Osteocyte (in vitro differentiated cells): ENCODE measurements around the gene UGT1A5. TPM values are rescaled to one million over a fixed set of nuclear protein-coding genes. Genes with fewer than 3 reads are reported as not detected.

Source experiments
- DNase-seq: peaks from one replicate; pipeline ENCODE4 v3.0.0; 2021; ENCODE audit warnings: mixed read lengths; ENCODE audit not compliant: unreplicated experiment; ENCODE audit errors: extremely low spot score
- H3K27ac Mint-ChIP-seq: one replicate; pipeline ENCODE4 v1.8.0; 2021; ENCODE audit warnings: mild to moderate bottlenecking, mixed read lengths; ENCODE audit not compliant: unreplicated experiment
- H3K27me3 Mint-ChIP-seq: one replicate; pipeline ENCODE4 v1.8.0; 2021; ENCODE audit warnings: mixed read lengths; ENCODE audit not compliant: unreplicated experiment
- H3K36me3 Mint-ChIP-seq: one replicate; pipeline ENCODE4 v1.8.0; 2021; ENCODE audit warnings: mixed read lengths; ENCODE audit not compliant: unreplicated experiment
- H3K4me1 Mint-ChIP-seq: one replicate; pipeline ENCODE4 v1.8.0; 2021; ENCODE audit warnings: mixed read lengths; ENCODE audit not compliant: unreplicated experiment
- H3K4me3 Mint-ChIP-seq: one replicate; pipeline ENCODE4 v1.8.0; 2021; ENCODE audit warnings: mild to moderate bottlenecking, moderate library complexity, mixed read lengths; ENCODE audit not compliant: unreplicated experiment
- H3K9me3 Mint-ChIP-seq: one replicate; pipeline ENCODE4 v1.8.0; 2021; ENCODE audit warnings: mixed read lengths; ENCODE audit not compliant: unreplicated experiment
- long read RNA-seq: library from polyadenylated mRNA; unstranded; transcript quantifications from one replicate; pipeline ENCODE4 v2.0.0, GENCODE V29; 2021
- total RNA-seq: library from RNA; stranded (reverse); gene quantifications from 2 replicates; pipeline ENCODE4 v1.2.1, GENCODE V29; 2021
- TF ChIP-seq, protein P1 (sequence below): fragments of 200-600 bp; sonication (generic); IDR thresholded peaks from 2 replicates; pipeline ENCODE4 v1.5.0; 2021; ENCODE audit warnings: antibody characterized with exemption, mild to moderate bottlenecking, moderate library complexity

UGT1A5 gene
- not detected in 2 replicates for total RNA-seq
- long read RNA-seq: 0 reads

DNA sequence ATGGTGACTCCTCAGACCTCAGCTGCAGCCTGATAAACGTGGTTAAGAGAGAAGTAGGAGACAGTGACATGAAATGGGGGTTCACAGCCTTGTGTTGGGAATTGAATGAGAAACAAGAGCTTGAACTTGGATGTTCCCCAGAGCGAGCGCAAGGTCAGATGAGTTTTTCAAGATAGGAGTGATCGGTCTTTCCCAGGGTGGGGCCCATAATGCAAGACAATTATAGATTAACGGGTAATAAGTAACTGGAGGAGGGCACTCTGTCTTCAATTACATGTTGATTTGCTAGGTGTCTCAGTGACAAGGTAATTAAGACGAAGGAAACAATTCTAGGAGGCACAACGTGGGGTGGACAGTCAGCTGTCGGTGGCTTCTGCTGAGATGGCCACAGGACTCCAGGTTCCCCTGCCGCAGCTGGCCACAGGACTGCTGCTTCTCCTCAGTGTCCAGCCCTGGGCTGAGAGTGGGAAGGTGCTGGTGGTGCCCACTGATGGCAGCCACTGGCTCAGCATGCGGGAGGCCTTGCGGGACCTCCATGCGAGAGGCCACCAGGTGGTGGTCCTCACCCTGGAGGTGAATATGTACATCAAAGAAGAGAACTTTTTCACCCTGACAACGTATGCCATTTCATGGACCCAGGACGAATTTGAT lies at the start of gene UGT1A5:
Gene UGT1A5 (plus strand): TSS at position 297 of the 651 bp plus-strand sequence. CDS start 85 bp downstream, at position 382.
- peaks cover 13% of the 10 kb centered on the region for H3K4me1 Mint-ChIP-seq
- no peak for DNase-seq
- no peak within 1 kb of the TSS for H3K27ac Mint-ChIP-seq
- H3K36me3 Mint-ChIP-seq: no peaks in the 10 kb centered on the region
- TF ChIP-seq, protein P1, sequence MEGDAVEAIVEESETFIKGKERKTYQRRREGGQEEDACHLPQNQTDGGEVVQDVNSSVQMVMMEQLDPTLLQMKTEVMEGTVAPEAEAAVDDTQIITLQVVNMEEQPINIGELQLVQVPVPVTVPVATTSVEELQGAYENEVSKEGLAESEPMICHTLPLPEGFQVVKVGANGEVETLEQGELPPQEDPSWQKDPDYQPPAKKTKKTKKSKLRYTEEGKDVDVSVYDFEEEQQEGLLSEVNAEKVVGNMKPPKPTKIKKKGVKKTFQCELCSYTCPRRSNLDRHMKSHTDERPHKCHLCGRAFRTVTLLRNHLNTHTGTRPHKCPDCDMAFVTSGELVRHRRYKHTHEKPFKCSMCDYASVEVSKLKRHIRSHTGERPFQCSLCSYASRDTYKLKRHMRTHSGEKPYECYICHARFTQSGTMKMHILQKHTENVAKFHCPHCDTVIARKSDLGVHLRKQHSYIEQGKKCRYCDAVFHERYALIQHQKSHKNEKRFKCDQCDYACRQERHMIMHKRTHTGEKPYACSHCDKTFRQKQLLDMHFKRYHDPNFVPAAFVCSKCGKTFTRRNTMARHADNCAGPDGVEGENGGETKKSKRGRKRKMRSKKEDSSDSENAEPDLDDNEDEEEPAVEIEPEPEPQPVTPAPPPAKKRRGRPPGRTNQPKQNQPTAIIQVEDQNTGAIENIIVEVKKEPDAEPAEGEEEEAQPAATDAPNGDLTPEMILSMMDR: no peak
- H3K27me3 Mint-ChIP-seq: peaks cover 7% of the 10 kb centered on the region
- H3K9me3 Mint-ChIP-seq: no peaks in the 10 kb centered on the region
- no peak within 1 kb of the TSS for H3K4me3 Mint-ChIP-seq

DNA sequence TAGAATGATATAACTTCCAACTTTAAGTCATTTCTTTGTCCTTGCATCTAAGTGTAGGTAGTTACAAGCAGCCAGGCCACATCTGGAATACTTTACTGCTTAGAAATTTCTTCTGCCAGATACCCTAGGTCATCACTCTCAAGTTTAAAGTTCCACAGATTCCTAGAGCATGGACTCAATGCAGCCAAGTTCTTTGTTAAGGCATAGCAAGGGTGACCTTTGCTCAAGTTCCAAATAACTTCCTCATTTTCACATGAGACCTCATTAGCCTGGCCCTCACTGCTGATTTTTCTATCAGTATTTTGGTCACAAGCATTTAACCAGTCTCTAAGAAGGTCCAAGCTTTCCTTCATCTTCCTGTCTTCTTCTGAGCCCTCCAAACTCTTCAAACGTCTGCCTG lies 48.8 kb upstream of the UGT1A5 start:
- Mint-ChIP-seq H3K4me3 (no peak overlapping the region), H3K4me1 (no peaks in the 10 kb centered on the region), H3K27me3 (peaks cover 42% of the 10 kb centered on the region), H3K9me3 (no peaks in the 10 kb centered on the region), H3K36me3 (no peaks in the 10 kb centered on the region), H3K27ac (no peak overlapping the region)
- TF ChIP-seq, protein P1: no peak
- no peak for DNase-seq

DNA sequence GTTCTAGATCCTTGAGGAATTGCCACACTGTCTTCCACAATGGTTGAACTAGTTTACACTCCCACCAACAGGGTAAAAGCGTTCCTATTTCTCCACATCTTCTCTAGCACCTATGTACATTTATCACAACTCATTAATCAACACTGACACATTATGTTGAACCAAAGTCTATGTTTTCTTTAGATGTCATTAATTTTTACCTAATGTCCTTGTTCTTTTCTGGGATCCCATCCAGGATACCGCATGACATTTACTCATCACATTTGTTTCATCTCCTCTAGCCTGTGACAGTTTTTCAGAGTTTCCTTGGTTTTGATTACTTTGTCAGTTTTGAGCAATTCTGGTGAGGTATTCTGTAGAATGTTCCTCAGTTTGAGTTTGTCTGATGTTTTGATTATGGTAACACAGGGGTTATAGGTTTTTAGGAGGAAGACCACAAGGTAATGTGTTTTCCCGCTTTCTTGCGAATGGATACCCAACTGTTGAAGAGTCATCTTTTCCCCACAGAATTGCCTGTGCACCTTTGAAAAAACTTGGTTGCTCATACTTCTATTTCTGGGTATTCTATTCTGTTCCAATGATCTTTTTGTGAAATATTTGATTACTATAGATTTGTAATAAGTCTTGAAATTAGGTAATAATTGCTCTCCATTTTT lies 44.0 kb upstream of the UGT1A5 start:
- no peak overlapping the region for H3K27ac Mint-ChIP-seq
- DNase-seq: no peak
- TF ChIP-seq, protein P1: no peak

DNA sequence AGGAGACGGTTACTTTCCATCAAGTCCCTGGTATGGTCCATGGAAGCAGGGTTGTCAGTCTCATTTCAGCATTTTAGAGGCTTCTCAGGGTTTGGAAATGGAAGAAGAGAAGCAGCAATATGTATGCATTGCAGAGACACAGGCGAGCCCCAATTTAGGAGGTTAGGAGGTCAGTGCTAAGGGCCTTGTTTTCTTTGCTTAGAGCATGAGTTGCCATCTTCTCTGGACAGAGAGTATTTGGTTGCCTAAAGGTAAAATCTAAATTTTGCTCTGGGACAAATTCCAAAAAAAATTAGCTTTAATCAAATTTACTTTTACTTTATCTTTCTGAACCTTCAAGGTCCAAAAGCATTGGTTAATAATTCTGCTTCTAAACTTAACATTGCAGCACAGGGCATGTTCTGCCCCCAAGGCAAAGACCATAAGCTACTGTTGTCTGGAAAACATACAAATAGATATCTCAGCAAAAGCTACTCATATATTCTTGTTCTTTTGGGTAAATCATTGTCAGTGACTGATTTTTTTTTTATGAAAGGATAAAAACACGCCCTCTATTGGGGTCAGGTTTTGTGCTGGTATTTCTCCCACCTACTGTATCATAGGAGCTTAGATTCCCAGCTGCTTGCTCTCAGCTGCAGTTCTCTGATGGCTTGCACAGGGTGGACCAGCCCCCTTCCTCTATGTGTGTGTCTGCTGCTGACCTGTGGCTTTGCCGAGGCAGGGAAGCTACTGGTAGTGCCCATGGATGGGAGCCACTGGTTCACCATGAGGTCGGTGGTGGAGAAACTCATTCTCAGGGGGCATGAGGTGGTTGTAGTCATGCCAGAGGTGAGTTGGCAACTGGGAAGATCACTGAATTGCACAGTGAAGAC lies 41.2 kb upstream of the UGT1A5 start, which contains the start of gene UGT1A9:
Gene UGT1A9 (plus strand): TSS at position 609 of the 872 bp plus-strand sequence. CDS start 37 bp downstream, at position 646.
- Mint-ChIP-seq H3K9me3 (peaks cover 3% of the 10 kb centered on the region), H3K27me3 (peaks cover 14% of the 10 kb centered on the region), H3K36me3 (no peaks in the 10 kb centered on the region), H3K4me3 (no peak within 1 kb of the TSS), H3K4me1 (peaks cover 4% of the 10 kb centered on the region), H3K27ac (no peak within 1 kb of the TSS)
- DNase-seq: no peak
- TF ChIP-seq, protein P1: no peak

More for the DNA sequence above, 44.0 kb upstream of the UGT1A5 start:
- Mint-ChIP-seq H3K4me1 (no peaks in the 10 kb centered on the region), H3K9me3 (peaks cover 3% of the 10 kb centered on the region), H3K36me3 (no peaks in the 10 kb centered on the region), H3K4me3 (no peak overlapping the region), H3K27me3 (peaks cover 19% of the 10 kb centered on the region)
